ENCODE measurements around the gene HCK. TPM values are rescaled to one million over a fixed set of nuclear protein-coding genes. Genes with fewer than 3 reads are reported as not detected.
"Not testable (repeated sequence)": the region's sequence is repeated elsewhere in the genome, so short reads cannot be mapped to it uniquely, and the experiment has no call there.

The HCK gene
- total RNA-seq, 1 experiment from 2014 or later, result 0.17 TPM

DNA sequence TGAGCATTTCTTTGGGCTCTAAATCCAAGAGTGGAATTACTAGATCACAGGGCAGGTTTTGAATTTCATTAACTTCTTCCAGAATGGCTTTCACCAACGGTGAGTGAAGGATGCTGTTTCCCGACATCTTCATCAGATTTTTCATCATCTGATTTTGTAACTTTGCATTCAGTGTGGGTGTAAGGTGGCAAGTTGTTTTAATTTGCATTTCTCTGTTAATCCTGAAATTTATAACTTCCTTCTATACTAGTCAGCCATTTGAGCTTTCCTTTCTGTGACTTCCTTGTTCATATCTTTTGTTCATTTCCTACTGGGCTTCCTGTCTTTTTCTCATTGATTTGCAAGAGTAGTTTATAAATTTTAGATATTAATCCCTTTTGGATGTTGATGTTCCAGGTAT, 18.7 kb upstream of the HCK start:
- Histone ChIP-seq H3K9ac (ENCODE audit: low read length) (no peak overlapping the region), H2AFZ (ENCODE audit: low read depth, low read length, poor library complexity, severe bottlenecking) (no peak overlapping the region), H4K20me1 (ENCODE audit: insufficient read depth) (no peaks in the 10 kb centered on the region), H3K27me3 (ENCODE audit: insufficient read depth, low read length) (peaks cover 30% of the 10 kb centered on the region), H3K4me1 (ENCODE audit: control insufficient read depth in 1 of 2, insufficient read depth in 2 of 2, low read length in 2 of 2) (peaks cover 4 to 6% of the 10 kb centered on the region in 2 experiments; a peak in 2 of 4 replicates), H3K27ac (ENCODE audit: low read depth, low read length) (no peak overlapping the region), H3K79me2 (ENCODE audit: insufficient read depth, low read length) (no peaks in the 10 kb centered on the region), H3K9me2 (ENCODE audit: insufficient read depth) (no peaks in the 10 kb centered on the region), H3K36me3 (ENCODE audit: control insufficient read depth in 1 of 2, insufficient read depth in 2 of 2, low read length in 2 of 2) (no peaks in the 10 kb centered on the region), H3K9me3 (ENCODE audit: control insufficient read depth in 1 of 2, insufficient read depth in 1 of 2, low read depth in 1 of 2, low read length in 2 of 2) (no peaks in the 10 kb centered on the region), H3K4me3 (replicated peaks in 1 of 2; ENCODE audit: low read depth in 1 of 2, low read length in 2 of 2) (no peak overlapping the region), H3K4me2 (ENCODE audit: low read length) (no peak overlapping the region)
- intact Hi-C loops (cut with micrococcal nuclease), result no loop called here
- ATAC-seq (no peak), DNase-seq (ENCODE audit: low read depth, low spot score) (no peak)
- RAD21 ChIA-PET (ENCODE audit: low non-redundant PET in 1 of 2, low total read pairs in 2 of 2, uncharacterized antibody in 2 of 2, unreplicated experiment in 2 of 2), result no interaction called here
- POLR2A ChIA-PET, result no interaction called here
- no TSS peak for BruUV-seq (replicated peaks)
- CTCF ChIA-PET, result no interaction called here
- no peak for TF ChIP-seq POLR2AphosphoS5 (IDR thresholded peaks at IDR 0.05; ENCODE audit: low read depth, low read length)
- TF ChIP-seq, protein P1, sequence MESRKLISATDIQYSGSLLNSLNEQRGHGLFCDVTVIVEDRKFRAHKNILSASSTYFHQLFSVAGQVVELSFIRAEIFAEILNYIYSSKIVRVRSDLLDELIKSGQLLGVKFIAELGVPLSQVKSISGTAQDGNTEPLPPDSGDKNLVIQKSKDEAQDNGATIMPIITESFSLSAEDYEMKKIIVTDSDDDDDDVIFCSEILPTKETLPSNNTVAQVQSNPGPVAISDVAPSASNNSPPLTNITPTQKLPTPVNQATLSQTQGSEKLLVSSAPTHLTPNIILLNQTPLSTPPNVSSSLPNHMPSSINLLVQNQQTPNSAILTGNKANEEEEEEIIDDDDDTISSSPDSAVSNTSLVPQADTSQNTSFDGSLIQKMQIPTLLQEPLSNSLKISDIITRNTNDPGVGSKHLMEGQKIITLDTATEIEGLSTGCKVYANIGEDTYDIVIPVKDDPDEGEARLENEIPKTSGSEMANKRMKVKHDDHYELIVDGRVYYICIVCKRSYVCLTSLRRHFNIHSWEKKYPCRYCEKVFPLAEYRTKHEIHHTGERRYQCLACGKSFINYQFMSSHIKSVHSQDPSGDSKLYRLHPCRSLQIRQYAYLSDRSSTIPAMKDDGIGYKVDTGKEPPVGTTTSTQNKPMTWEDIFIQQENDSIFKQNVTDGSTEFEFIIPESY (IDR thresholded peaks at IDR 0.05; ENCODE audit: extremely low read depth, insufficient replicate concordance, low read length), result no peak
- no peak for TF ChIP-seq ZFX (IDR thresholded peaks at IDR 0.05)
- no peak for TF ChIP-seq SP1 (IDR thresholded peaks at IDR 0.05; ENCODE audit: low read depth)
- no peak for TF ChIP-seq ZNF274 (IDR thresholded peaks at IDR 0.05; ENCODE audit: low read depth, low read length)
- no peak for TF ChIP-seq EZH2 (IDR thresholded peaks at IDR 0.05)
- no peak for TF ChIP-seq EZH2phosphoT487 (IDR thresholded peaks at IDR 0.05; ENCODE audit: borderline replicate concordance)
- TF ChIP-seq EGR1 (IDR thresholded peaks at IDR 0.05; ENCODE audit: low read depth), result no peak
- TF ChIP-seq YY1 (IDR thresholded peaks at IDR 0.05; ENCODE audit: extremely low read depth, insufficient replicate concordance, low read depth, low read length), result no peak
- no peak for TF ChIP-seq FOSL1 (IDR thresholded peaks at IDR 0.05; ENCODE audit: low read depth)
- TF ChIP-seq TCF7L2 (IDR thresholded peaks at IDR 0.05; ENCODE audit: borderline replicate concordance, extremely low read depth, insufficient read depth, insufficient read length), result no peak
- TF ChIP-seq, protein P2, sequence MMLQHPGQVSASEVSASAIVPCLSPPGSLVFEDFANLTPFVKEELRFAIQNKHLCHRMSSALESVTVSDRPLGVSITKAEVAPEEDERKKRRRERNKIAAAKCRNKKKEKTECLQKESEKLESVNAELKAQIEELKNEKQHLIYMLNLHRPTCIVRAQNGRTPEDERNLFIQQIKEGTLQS (IDR thresholded peaks at IDR 0.05), result no peak
- no peak for TF ChIP-seq CBX3 (IDR thresholded peaks at IDR 0.05; ENCODE audit: low read depth)
- no peak for TF ChIP-seq JUND (IDR thresholded peaks at IDR 0.05)
- TF ChIP-seq, protein P3, sequence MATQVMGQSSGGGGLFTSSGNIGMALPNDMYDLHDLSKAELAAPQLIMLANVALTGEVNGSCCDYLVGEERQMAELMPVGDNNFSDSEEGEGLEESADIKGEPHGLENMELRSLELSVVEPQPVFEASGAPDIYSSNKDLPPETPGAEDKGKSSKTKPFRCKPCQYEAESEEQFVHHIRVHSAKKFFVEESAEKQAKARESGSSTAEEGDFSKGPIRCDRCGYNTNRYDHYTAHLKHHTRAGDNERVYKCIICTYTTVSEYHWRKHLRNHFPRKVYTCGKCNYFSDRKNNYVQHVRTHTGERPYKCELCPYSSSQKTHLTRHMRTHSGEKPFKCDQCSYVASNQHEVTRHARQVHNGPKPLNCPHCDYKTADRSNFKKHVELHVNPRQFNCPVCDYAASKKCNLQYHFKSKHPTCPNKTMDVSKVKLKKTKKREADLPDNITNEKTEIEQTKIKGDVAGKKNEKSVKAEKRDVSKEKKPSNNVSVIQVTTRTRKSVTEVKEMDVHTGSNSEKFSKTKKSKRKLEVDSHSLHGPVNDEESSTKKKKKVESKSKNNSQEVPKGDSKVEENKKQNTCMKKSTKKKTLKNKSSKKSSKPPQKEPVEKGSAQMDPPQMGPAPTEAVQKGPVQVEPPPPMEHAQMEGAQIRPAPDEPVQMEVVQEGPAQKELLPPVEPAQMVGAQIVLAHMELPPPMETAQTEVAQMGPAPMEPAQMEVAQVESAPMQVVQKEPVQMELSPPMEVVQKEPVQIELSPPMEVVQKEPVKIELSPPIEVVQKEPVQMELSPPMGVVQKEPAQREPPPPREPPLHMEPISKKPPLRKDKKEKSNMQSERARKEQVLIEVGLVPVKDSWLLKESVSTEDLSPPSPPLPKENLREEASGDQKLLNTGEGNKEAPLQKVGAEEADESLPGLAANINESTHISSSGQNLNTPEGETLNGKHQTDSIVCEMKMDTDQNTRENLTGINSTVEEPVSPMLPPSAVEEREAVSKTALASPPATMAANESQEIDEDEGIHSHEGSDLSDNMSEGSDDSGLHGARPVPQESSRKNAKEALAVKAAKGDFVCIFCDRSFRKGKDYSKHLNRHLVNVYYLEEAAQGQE (IDR thresholded peaks at IDR 0.05; ENCODE audit: low read depth), result no peak
- TF ChIP-seq POLR2A (IDR thresholded peaks at IDR 0.05; ENCODE audit: borderline replicate concordance, extremely low read depth, insufficient read depth, insufficient read length), result no peak

DNA sequence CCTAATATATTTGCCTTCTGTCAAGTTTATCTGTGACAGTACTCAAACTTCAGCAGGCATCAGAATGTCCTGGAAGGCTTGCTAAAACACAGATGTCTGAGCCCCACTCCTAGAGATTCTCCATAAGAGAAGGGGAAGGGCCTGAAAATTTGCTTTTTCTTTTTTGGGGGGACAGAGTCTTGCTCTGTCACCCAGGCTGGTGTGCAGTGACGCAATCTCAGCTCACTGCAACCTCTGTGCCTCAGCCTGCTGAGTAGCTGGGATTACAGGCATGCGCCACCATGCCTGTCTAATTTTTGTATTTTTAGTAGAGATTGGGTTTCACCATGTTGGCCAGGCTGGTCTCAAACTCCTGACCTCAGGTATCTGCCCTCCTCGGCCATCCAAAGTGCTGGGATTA, 18.3 kb upstream of the HCK start:
- peaks cover 32% of the 10 kb centered on the region for H3K27me3 ChIP-seq (ENCODE audit: insufficient read depth, low read length)
- H3K9me3 ChIP-seq (ENCODE audit: control insufficient read depth in 1 of 2, insufficient read depth in 1 of 2, low read depth in 1 of 2, low read length in 2 of 2); BruUV-seq (replicated peaks); H3K36me3 ChIP-seq (ENCODE audit: control insufficient read depth in 1 of 2, insufficient read depth in 2 of 2, low read length in 2 of 2); H2AFZ ChIP-seq (ENCODE audit: low read depth, low read length, poor library complexity, severe bottlenecking); CTCF ChIA-PET; H3K4me3 ChIP-seq (replicated peaks in 1 of 2; ENCODE audit: low read depth in 1 of 2, low read length in 2 of 2); H3K9me2 ChIP-seq (ENCODE audit: insufficient read depth); H3K79me2 ChIP-seq (ENCODE audit: insufficient read depth, low read length); H3K9ac ChIP-seq (ENCODE audit: low read length); DNase-seq (ENCODE audit: low read depth, low spot score); H4K20me1 ChIP-seq (ENCODE audit: insufficient read depth); POLR2A ChIA-PET; ATAC-seq; H3K4me2 ChIP-seq (ENCODE audit: low read length); RAD21 ChIA-PET (ENCODE audit: low non-redundant PET in 1 of 2, low total read pairs in 2 of 2, uncharacterized antibody in 2 of 2, unreplicated experiment in 2 of 2); H3K27ac ChIP-seq (ENCODE audit: low read depth, low read length); H3K4me1 ChIP-seq (ENCODE audit: control insufficient read depth in 1 of 2, insufficient read depth in 2 of 2, low read length in 2 of 2); intact Hi-C loops (cut with micrococcal nuclease): not testable (repeated sequence)
